Testis (tissue), 3 donors: ENCODE data around the gene LRFN5. TPM values are rescaled to one million over a fixed set of nuclear protein-coding genes. Genes with fewer than 3 reads are reported as not detected.

Source experiments
- DNase-seq: peaks from one replicate; pipeline ENCODE4 v3.0.0-alpha.2; 2019
- H3K27ac ChIP-seq, 2 donors: fragments of 200-600 bp; sonication (generic); one replicate each; pipeline ENCODE4 v1.5.1; 2019
- H3K27me3 ChIP-seq: fragments of 200-600 bp; sonication (generic); one replicate; pipeline ENCODE4 v1.5.1; 2019
- H3K36me3 ChIP-seq: fragments of 200-600 bp; sonication (generic); one replicate; pipeline ENCODE4 v1.5.1; 2017; ENCODE audit warnings: low read depth; ENCODE audit errors: missing control alignments
- H3K4me1 ChIP-seq: fragments of 200-600 bp; sonication (generic); one replicate; pipeline ENCODE4 v1.5.1; 2019
- H3K4me3 ChIP-seq, 2 donors: fragments of 200-600 bp; sonication (generic); one replicate each; pipeline ENCODE4 v1.5.1; 2017 to 2019
- H3K9me3 ChIP-seq: fragments of 200-600 bp; sonication (generic); one replicate; pipeline ENCODE4 v1.5.1; 2017
- POLR2A ChIP-seq: fragments of 450-650 bp; IDR thresholded peaks from one replicate; pipeline ENCODE4 v1.6.1; 2017; ENCODE audit warnings: antibody characterized with exemption, mild to moderate bottlenecking, moderate library complexity
- WGBS, 2 donors: methylation state at CpG; one replicate each; pipeline ENCODE4 v1.1.5; 2018; 5-methylcytosine and 5-hydroxymethylcytosine counted together
- intact Hi-C: fragments of 100-400 bp; cut with DNase I; formaldehyde crosslinking; loops from one replicate; pipeline ENCODE4 v1.15.1; 2023; ENCODE audit warnings: low total_unique reads
- polyA plus RNA-seq: library from polyadenylated mRNA; stranded (reverse); fragments of 350-450 nt; fragmentation: Illumina TruSeq; extraction: RNeasy Lipid Tissue Mini Kit (QIAGEN cat#74804); gene quantifications from one replicate; pipeline ENCODE4 v1.2.3, GENCODE V29; 2014; ENCODE audit warnings: low read depth, low replicate concordance; ENCODE audit not compliant: insufficient read depth
- small RNA-seq, 2 donors: library from RNA; depleted of rRNA; stranded (forward); fragments of <200 nt; gene quantifications; one replicate each; pipeline ENCODE3, GENCODE V24; 2016
- total RNA-seq, 2 donors: library from RNA; depleted of rRNA; stranded (reverse); fragments of >200 nt; gene quantifications; one replicate each; pipeline ENCODE4 v1.2.3, GENCODE V29; 2016
- TF ChIP-seq, protein P1 (sequence below), 3 experiments: fragments of 450-650 bp in 2 of 3; fragments of 200-600 bp in 1 of 3; sonication (generic) in 1 of 3; IDR thresholded peaks; one replicate each; pipeline ENCODE4 v1.5.1; 2016 to 2019; ENCODE audit warnings: antibody characterized with exemption in 3 of 3, mild to moderate bottlenecking in 2 of 3, moderate library complexity in 1 of 3

The LRFN5 gene
- total and polyA plus RNA-seq, 3 donors from 2014 or later, result 2.4 to 6.8 (median 5.9) TPM

DNA sequence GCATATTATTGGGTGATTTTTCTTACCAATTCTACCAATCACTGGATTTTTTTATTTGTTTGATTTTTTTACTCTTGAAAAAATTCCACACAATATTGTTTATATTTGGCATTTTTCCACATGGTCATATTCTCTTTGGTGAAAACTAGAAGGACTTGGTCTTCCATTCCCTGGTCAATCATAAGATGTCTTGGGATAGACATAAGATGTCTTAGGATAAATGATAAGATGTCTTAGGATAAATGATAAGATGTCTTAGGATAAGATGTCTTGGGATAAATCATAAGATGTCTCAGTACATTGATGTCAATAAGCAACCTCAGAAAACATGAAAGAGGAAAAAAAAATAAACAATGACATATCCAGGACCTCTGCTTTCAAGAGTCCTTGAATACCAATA lies 309.1 kb downstream of the LRFN5 start:
- no peaks in the 10 kb centered on the region for H3K4me1 ChIP-seq
- intact Hi-C loops, result no loop called here
- no peak overlapping the region for H3K27ac ChIP-seq
- H3K27me3 ChIP-seq, result no peaks in the 10 kb centered on the region
- no peak for TF ChIP-seq POLR2A
- TF ChIP-seq, protein P1, sequence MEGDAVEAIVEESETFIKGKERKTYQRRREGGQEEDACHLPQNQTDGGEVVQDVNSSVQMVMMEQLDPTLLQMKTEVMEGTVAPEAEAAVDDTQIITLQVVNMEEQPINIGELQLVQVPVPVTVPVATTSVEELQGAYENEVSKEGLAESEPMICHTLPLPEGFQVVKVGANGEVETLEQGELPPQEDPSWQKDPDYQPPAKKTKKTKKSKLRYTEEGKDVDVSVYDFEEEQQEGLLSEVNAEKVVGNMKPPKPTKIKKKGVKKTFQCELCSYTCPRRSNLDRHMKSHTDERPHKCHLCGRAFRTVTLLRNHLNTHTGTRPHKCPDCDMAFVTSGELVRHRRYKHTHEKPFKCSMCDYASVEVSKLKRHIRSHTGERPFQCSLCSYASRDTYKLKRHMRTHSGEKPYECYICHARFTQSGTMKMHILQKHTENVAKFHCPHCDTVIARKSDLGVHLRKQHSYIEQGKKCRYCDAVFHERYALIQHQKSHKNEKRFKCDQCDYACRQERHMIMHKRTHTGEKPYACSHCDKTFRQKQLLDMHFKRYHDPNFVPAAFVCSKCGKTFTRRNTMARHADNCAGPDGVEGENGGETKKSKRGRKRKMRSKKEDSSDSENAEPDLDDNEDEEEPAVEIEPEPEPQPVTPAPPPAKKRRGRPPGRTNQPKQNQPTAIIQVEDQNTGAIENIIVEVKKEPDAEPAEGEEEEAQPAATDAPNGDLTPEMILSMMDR (IDR thresholded peaks at IDR 0.05), result no peak
- no peak for DNase-seq
- H3K9me3 ChIP-seq, result no peaks in the 10 kb centered on the region
- no peaks in the 10 kb centered on the region for H3K36me3 ChIP-seq
- H3K4me3 ChIP-seq, result no peak overlapping the region

DNA sequence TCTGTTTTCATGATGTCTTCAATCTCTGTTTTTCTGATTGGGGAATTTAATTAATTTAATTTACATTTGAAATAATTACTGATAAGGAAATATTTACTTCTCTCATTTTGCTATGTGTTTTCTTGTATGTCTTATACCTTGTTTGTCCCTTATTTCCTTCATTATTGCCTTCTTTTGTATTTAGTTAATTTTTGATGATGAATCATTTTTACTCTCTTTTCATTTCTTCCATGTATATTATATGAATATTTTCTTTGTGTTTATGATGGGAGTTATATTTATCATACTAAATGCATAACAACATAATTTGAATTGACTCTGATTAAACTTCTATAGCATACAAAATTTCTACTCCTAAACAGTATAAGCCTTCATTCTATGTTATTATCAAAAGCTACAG lies 309.6 kb downstream of the LRFN5 start:
- TF ChIP-seq, protein P1 (IDR thresholded peaks at IDR 0.05), result no peak
- TF ChIP-seq POLR2A, result no peak
- DNase-seq, result no peak
- Histone ChIP-seq H3K4me1 (no peaks in the 10 kb centered on the region), H3K27ac (no peak overlapping the region), H3K4me3 (no peak overlapping the region), H3K9me3 (no peaks in the 10 kb centered on the region), H3K27me3 (no peaks in the 10 kb centered on the region), H3K36me3 (no peaks in the 10 kb centered on the region)
- intact Hi-C loops, result no loop called here

DNA sequence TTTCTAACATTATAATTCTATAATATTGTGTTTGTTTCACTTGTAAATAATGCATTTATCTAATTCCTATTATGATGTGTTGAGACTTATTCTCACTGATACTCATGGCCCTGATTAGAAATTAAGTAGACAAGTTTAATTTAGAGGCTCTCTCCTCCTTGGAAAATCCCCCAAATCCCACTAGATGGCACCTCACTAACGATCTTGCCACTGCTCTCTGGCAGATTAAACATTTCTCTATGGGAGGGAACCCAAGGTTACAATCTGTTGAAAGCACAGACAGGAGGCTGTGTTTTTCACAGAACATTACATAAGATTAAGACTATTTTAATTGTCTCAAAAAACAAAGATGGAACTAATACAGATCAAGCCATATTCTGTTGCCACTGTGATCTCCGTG lies 318.7 kb downstream of the LRFN5 start:
- H3K27me3 ChIP-seq, result no peaks in the 10 kb centered on the region
- H3K9me3 ChIP-seq, result no peaks in the 10 kb centered on the region
- H3K27ac ChIP-seq, result no peak overlapping the region
- H3K4me3 ChIP-seq, result no peak overlapping the region
- intact Hi-C loops, result no loop called here
- 19 to 29% methylated on average over 2 of the region's 2 CpGs for WGBS, 2 donors
- H3K36me3 ChIP-seq, result no peaks in the 10 kb centered on the region
- H3K4me1 ChIP-seq, result no peaks in the 10 kb centered on the region
- peak; percentile 19 for DNase-seq
- TF ChIP-seq POLR2A, result no peak
- TF ChIP-seq, protein P1 (IDR thresholded peaks at IDR 0.05), result no peak

DNA sequence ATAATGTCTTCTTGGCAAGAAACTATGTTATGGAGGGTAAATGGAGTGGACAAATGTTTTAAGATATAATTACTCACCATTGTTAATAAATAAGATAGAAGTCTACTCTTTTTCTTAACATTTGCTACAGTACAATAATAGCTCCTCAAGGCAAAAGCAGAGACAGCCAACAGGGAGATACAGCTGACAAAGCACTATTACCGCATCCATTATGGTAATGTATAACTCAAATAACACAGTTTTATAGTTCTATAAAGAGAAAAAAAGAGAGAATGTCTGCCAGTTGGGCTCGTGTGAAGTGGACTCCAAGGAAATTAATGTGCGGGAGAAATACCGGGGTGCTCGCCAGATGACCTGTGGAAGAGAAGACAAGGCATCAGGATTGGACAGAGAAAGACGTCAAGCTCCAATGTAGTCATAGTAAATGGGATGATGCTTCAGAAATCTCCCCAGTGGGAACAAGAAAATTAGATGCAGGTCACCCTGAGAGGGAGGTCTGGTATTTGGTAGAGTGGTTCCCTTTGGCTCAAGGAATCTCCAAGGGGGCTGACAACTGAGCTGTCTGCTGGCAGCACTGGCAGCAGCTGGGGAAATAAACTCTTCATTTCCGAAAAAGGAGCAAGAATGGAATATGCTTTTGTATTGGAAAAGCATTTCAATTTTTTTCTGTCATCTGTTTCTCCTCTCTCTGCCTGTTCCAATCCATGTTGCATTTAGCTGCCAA lies 343.9 kb downstream of the LRFN5 start:
- intact Hi-C loops, result no loop called here

More for the DNA sequence above, 343.9 kb downstream of the LRFN5 start:
- no peak for DNase-seq
- Histone ChIP-seq H3K9me3 (no peaks in the 10 kb centered on the region), H3K4me3 (no peak overlapping the region), H3K4me1 (no peaks in the 10 kb centered on the region), H3K27ac (no peak overlapping the region), H3K27me3 (no peaks in the 10 kb centered on the region), H3K36me3 (no peaks in the 10 kb centered on the region)
- TF ChIP-seq, protein P1 (IDR thresholded peaks at IDR 0.05), result no peak
- no peak for TF ChIP-seq POLR2A
- 26 to 47% methylated on average over 7 of the region's 7 CpGs for WGBS, 2 donors

Small RNAs within 50 kb of the gene (small RNA-seq; reads per million reads assigned to genes)
- 0 reads per million in 2 donors for gene RF00322
